ENCODE measurements around the gene KIDINS220.

KIDINS220 gene

DNA sequence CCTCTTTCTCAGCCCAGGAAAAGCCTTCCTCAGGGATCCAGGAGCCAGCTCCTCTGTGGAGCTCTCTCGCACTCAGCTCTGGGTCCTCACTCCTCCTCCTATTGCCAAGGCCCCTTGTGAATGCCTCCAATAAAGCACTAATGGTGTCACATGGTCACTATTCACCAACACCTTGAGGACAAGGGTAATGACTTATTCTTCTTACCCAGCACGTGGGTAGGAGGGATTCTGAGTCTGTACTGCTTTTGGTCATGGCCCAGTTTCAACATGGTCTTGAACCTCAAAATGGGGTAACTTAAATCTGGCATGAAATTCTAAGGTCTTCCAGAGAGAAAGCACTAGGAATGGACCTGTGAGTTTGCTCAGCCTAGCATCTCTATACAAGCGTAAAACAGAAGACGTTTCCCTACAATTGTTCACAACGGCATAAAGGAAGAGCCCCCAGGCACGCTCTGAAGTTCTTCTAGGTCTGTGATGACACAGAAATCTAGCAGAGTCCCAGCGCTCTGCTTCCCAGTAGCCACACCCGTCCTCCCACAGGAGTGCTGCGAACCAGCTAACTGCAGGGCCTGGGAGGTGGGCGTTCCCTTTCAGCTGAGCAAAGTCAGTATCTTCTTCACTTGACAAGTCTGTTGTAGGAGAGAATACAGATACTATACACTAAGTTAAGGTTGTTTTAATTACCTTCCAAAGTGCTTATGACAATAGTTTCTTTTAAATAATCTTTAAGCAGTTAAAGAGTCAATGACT, 14.6 kb upstream of the KIDINS220 start:
- no peak for DNase-seq (ENCODE audit: low read depth in 3 of 3)

DNA sequence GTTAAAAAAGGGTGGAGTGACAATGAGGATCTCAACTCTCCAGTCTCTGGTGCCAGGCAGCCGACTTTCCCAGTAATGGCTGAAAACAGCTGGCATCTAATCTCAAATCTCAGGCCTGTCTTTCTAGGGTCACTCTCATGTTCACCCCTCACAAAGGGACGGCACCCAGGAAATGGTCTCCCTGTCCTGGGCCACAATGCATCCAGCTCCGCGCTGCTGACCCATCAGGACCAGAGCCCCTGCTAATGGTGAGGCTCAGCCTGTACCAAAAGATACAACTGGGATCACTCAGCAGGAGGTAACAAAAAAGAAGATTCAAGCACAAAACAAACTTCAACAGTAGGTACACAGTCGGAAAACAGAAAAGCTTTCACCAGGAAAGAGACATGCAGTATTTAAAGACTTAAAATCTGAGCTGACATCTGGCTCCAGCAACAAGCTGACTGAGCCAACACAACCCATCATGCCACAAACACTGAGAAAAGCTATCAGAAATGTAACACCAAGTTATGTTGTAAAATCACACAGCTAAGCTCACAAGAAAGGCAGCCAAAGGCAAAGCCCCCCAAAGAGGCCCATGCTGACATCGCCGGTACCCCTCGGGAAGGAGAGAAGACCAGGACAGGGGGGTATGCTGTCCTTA, 13.6 kb upstream of the KIDINS220 start:
- DNase-seq (ENCODE audit: low read depth in 3 of 3), result no peak

GRCh38 chr2:8849327-8849726, 11.9 kb upstream of the KIDINS220 start:
- no peak for DNase-seq (ENCODE audit: low read depth in 3 of 3)

DNA sequence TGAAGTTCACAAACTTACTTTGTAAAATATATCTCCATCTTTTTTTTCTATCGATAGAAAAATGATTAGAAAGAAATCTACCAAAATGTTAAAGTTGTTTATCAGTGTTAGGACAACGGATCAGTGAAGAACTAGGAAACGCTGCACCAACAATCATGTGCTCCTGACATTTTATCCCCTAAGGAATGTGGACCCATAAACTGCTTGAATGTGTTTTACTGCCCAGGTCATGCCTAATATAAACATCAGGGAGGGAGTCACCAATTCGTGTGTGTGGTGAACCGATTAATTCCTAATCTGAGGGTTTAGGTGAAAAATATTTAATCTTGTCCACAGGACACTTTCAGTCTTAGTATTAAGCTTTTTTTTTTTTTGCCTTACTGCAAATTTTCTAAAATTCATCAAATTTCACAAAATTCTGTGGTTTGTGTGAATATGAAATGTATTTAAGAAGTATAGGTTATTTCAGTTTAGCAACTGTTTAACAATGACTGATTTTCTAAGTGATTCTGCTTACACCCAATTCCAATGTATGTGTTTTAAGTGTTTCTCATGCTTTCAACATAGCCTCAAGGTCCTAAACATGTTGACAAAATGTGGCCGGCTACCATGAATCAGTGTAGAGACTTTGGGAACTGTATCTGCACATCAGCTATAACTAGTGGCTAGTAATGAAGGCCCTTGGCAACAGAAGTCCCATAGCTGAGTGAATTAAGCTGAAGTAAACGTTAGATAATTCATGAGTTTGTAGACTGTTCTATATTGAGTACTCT, 11.1 kb upstream of the KIDINS220 start:
- no peak for DNase-seq (ENCODE audit: low read depth in 3 of 3)

- DNase-seq (ENCODE audit: low read depth in 3 of 3), result no peak
Measured at GRCh38 chr2:8847400-8847799, 10.0 kb upstream of the KIDINS220 start.

- DNase-seq (ENCODE audit: low read depth in 3 of 3), result no peak
Measured at GRCh38 chr2:8841932-8842331, 4.5 kb upstream of the KIDINS220 start.

- no peak for DNase-seq (ENCODE audit: low read depth in 3 of 3)
Measured at GRCh38 chr2:8840475-8841091, 3.2 kb upstream of the KIDINS220 start.

DNA sequence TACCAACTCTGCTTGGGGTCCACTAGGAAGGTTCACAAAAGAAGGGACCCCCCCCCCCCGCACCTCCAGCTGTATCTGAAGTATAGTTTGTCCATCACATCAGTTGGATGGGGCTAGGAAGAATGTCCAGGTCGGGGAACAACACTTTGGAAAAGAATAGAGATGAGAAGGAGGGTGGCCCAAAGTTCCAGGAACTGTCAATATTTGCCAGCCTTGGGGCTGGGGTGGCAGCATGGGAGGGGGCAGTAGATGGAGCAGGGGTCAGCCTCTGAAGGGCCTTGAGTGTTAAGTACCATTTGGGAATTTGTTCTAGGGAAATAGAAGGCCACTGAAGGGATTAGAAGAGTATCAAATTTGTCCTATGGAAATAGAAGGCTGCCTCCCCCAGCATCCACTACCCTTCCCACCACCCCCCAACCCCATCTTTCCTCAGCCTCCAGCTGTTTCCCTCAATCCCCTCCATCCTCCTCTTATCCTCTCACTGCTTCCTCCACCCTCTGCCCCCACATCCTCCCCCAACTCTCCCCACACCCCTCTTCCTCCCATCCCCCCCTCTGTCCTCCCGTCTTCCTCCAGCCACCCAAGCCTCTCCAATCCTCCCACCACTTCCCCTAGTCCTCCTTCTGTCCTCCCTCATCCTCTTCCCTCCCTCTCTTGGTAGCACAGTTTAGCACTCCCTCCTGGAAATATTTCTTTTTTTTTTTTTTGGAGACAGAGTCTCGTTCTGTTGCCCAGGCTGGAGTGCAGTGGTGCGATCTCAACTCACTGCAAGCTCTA, 2.0 kb upstream of the KIDINS220 start:
- no peak for DNase-seq (ENCODE audit: low read depth in 3 of 3)

DNA sequence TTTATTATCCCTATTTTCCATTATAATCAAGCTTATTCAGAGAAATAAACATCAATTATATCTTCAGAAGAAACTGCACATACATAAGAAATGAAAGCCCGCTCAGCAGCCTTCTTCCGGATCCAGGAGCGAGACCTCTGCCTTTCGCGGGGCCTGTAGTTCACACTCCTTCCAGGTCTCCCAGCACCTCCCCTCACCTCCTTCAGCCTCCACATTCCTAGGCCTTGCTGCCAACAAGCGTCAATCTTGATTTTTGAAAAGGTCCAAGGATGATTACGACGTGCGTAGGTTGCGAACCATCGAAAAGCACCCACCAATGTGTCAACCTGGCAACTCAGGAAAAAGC, 355 bp upstream of the KIDINS220 start:
- no peak for DNase-seq (ENCODE audit: low read depth in 3 of 3)

- no peak for DNase-seq (ENCODE audit: low read depth in 3 of 3)
Measured at GRCh38 chr2:8835279-8835678, 2.1 kb downstream of the KIDINS220 start.

- DNase-seq (ENCODE audit: low read depth in 3 of 3), result no peak
Measured at GRCh38 chr2:8833853-8834252, 3.6 kb downstream of the KIDINS220 start.

GRCh38 chr2:8831516-8831915, 5.9 kb downstream of the KIDINS220 start:
- no peak for DNase-seq (ENCODE audit: low read depth in 3 of 3)

- no peak for DNase-seq (ENCODE audit: low read depth in 3 of 3)
Measured at GRCh38 chr2:8827729-8828128, 9.7 kb downstream of the KIDINS220 start.

- no peak for DNase-seq (ENCODE audit: low read depth in 3 of 3)
Measured at GRCh38 chr2:8822218-8822617, 15.2 kb downstream of the KIDINS220 start.

DNA sequence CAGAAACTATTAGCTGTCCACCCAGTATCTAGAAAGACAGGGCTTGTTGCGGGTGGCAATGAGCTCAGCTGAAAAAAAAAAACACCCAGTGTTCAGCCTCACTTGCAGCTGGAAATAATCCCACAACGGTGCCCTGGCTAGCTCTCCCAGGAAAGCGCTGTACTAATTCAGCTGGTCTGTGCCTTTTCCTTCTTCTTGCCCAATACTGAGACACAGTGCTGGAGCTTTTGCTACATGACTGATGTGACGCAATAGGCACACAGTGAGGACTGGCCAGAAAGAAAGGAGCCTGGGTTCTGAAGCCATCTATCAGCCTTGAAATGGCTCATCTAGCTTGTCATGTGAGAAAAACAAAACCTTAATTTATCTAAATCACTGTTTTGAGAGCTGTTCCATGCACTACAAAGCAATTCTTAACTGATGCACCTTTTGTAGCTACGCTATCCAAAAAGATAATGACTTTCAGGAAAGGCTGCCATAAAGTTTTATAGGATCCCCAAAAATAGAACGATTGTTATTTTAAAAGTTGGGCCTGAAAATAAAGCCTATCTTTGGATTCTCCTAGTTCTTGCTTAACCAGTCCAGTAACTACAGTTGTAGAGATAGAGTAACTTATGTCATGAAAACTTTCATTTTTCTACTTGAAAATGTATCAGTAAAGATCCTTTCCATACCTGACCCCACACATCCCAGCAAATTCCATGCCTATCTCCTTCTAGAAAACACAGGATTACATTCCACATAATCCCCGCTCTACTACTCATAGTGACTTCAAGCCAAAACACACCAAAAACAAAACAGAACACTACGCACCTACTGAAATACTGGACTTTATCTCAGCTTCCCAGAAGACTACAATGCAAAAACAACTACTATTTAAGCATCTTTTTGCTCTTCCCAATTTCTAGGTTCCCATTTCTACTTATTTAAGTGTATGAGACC, 15.9 kb downstream of the KIDINS220 start:
- no peak for DNase-seq (ENCODE audit: low read depth in 3 of 3)

GRCh38 chr2:8819948-8820347, 17.5 kb downstream of the KIDINS220 start:
- no peak for DNase-seq (ENCODE audit: low read depth in 3 of 3)

GRCh38 chr2:8819194-8819593, 18.2 kb downstream of the KIDINS220 start:
- no peak for DNase-seq (ENCODE audit: low read depth in 3 of 3)

DNA sequence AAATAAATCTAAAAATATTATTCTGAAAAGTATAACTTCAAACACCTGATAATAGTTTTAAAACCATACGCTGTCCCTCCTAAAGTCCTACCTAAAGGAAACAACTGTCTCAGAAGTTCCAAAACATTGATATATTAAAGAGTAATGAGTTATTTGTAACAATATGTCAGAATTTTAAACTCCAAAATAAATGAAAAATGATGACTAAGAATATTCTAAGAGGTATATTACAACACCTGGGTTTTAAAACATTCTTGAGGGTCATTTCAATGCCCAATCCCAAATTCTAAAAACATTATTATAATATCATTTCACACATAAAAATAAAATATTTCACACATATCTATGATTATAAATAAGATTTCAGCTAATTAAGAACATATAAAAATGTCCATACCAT, 20.2 kb downstream of the KIDINS220 start:
- no peak for DNase-seq (ENCODE audit: low read depth in 3 of 3)

- DNase-seq (ENCODE audit: low read depth in 3 of 3), result no peak
Measured at GRCh38 chr2:8806885-8807704, 30.3 kb downstream of the KIDINS220 start.

All from stimulated activated CD4-positive, alpha-beta T cell treated with anti-CD3 and anti-CD28 coated beads, TNF-alpha, amount 100 ng/mL, for 48 hours (primary cell).